GM12801 (cell line): Measurements from ENCODE around the gene FBXO9.

ENCODE experiments used
- CTCF ChIP-seq: IDR thresholded peaks from one replicate; pipeline ENCODE4 v1.5.1; 2011; ENCODE audit warnings: control low read depth; ENCODE audit not compliant: insufficient read length; ENCODE audit errors: extremely low read depth

FBXO9 gene

GRCh38 chr6:53139841-53140413, 74.7 kb downstream of the FBXO9 start:
- no peak for TF ChIP-seq CTCF

GRCh38 chr6:53142810-53143209, 77.6 kb downstream of the FBXO9 start:
- TF ChIP-seq CTCF: no peak

GRCh38 chr6:53143710-53144109, 78.5 kb downstream of the FBXO9 start:
- TF ChIP-seq CTCF: no peak

GRCh38 chr6:53144802-53145201, 79.6 kb downstream of the FBXO9 start:
- no peak for TF ChIP-seq CTCF

- TF ChIP-seq CTCF: no peak
Measured at GRCh38 chr6:53148684-53149083, 83.5 kb downstream of the FBXO9 start, which contains the start of gene GCM1. Gene GCM1, minus strand, starts transcription at chr6:53148841. Its CDS starts 3,209 bp downstream, at chr6:53145632.
